Measurements from ENCODE around the gene RANBP9.

RANBP9 gene

GRCh38 chr6:13678255-13678983, 33.2 kb downstream of the RANBP9 start (continued):
- no peak for TF ChIP-seq ZNF518A (tag by site-specific recombination; conservative IDR thresholded peaks at IDR 0.05; ENCODE audit: low read depth)
- peak; percentile 44; the same call in 1 of the 2 replicates for TF ChIP-seq WT1 (tag by site-specific recombination; IDR thresholded peaks at IDR 0.05)
- TF ChIP-seq SP7 (tag by site-specific recombination; IDR thresholded peaks at IDR 0.05), result peak; percentile 70
- 0 out of 2 replicates have a peak, but pooled peaks have one; percentile 23 for TF ChIP-seq FEZF1 (tag by site-specific recombination; IDR thresholded peaks at IDR 0.05)
- TF ChIP-seq SETDB1 (IDR thresholded peaks at IDR 0.05; ENCODE audit: insufficient read length, low read length), result peak; percentile 53
- peak; percentile 79 for TF ChIP-seq ZXDB (tag by site-specific recombination; IDR thresholded peaks at IDR 0.05)
- TF ChIP-seq ZNF610 (tag by site-specific recombination; IDR thresholded peaks at IDR 0.05; ENCODE audit: borderline replicate concordance), result peak; percentile 25; the same call in 1 of the 2 replicates
- TF ChIP-seq KLF10 (tag by site-specific recombination; IDR thresholded peaks at IDR 0.05), result 0 out of 2 replicates have a peak, but pooled peaks have one; percentile 4
- TF ChIP-seq ZNF747 (tag by site-specific recombination; IDR thresholded peaks at IDR 0.05), result no peak
- no peak for TF ChIP-seq OVOL3 (tag by site-specific recombination; IDR thresholded peaks at IDR 0.05)

GRCh38 chr6:13677878-13678254, 33.8 kb downstream of the RANBP9 start:
- POLR2A ChIA-PET, result interaction anchor here (1.1 kb wide), 1 partner anchor 13 kb away, joined by 3 read pairs; no protein-coding TSS in a partner anchor
- peak; percentile 39; the same call in 1 of the 2 replicates for TF ChIP-seq KLF8 (tag by site-specific recombination; IDR thresholded peaks at IDR 0.05)
- TF ChIP-seq MZF1 (tag by site-specific recombination; IDR thresholded peaks at IDR 0.05; ENCODE audit: borderline replicate concordance), result no peak
- TF ChIP-seq ZNF280D (tag by site-specific recombination; IDR thresholded peaks at IDR 0.05), result no peak
- 0 out of 2 replicates have a peak, but pooled peaks have one; percentile 47 for TF ChIP-seq ATF2 (tag by site-specific recombination; IDR thresholded peaks at IDR 0.05; ENCODE audit: low read depth)
- TF ChIP-seq PRDM6 (tag by site-specific recombination; IDR thresholded peaks at IDR 0.05), result no peak
- TF ChIP-seq ZNF701 (tag by site-specific recombination; IDR thresholded peaks at IDR 0.05), result no peak
- TF ChIP-seq ZBTB48 (tag by site-specific recombination; IDR thresholded peaks at IDR 0.05), result no peak
- TF ChIP-seq ZBTB21 (tag by site-specific recombination; IDR thresholded peaks at IDR 0.05), result peak; percentile 59; the same call in 1 of the 2 replicates
- TF ChIP-seq ZNF76 (tag by site-specific recombination; IDR thresholded peaks at IDR 0.05; ENCODE audit: borderline replicate concordance, low read depth), result no peak
- no peak for TF ChIP-seq ZNF48 (tag by site-specific recombination; IDR thresholded peaks at IDR 0.05)
- no peak for TF ChIP-seq ZNF311 (tag by site-specific recombination; IDR thresholded peaks at IDR 0.05; ENCODE audit: borderline replicate concordance)
- TF ChIP-seq ZNF473 (tag by site-specific recombination; IDR thresholded peaks at IDR 0.05), result no peak
- no peak for TF ChIP-seq GLIS2 (tag by site-specific recombination; IDR thresholded peaks at IDR 0.05)
- TF ChIP-seq ZNF629 (tag by site-specific recombination; IDR thresholded peaks at IDR 0.05), result peak; percentile 78
- no peak for TF ChIP-seq ZNF426 (tag by site-specific recombination; IDR thresholded peaks at IDR 0.05)
- TF ChIP-seq ZNF624 (tag by site-specific recombination; IDR thresholded peaks at IDR 0.05), result no peak

More at GRCh38 chr6:13677878-13678254, 33.8 kb downstream of the RANBP9 start:
- H3K36me3 ChIP-seq (ENCODE audit: control insufficient read depth in 2 of 2, insufficient read depth in 1 of 2, low read length in 2 of 2), result peaks cover 0 to 5% of the 10 kb centered on the region in 2 experiments; a peak in 1 of 3 replicates
- H3K4me1 ChIP-seq (ENCODE audit: control insufficient read depth, insufficient read depth, low read length), result peaks cover 5% of the 10 kb centered on the region; the same call in 1 of the 2 replicates
- no peaks in the 10 kb centered on the region for H3K9me3 ChIP-seq (ENCODE audit: control insufficient read depth, insufficient read depth, low read depth, low read length)
- H3K4me3 ChIP-seq (ENCODE audit: low read depth, low read length), result no peak overlapping the region
- no peak overlapping the region for H3K27ac ChIP-seq (ENCODE audit: extremely low read depth, low read depth, low read length)
- CTCF ChIA-PET, result interaction anchor here (1.5 kb wide), 1 partner anchor 13 kb away, joined by 3 read pairs; no protein-coding TSS in a partner anchor
